DOHH2 (cell line): ENCODE measurements around the gene TMUB2.

Experiments
- H3F3A ChIP-seq: fragments of 200-600 bp; sonication (generic), shearing (Covaris generic); 2 replicates; pipeline ENCODE4 v1.6.0; 2016; ENCODE audit warnings: antibody characterized with exemption, mild to moderate bottlenecking; ENCODE audit not compliant: control insufficient read depth, insufficient read depth
- H3K27ac ChIP-seq: fragments of 200-600 bp; sonication (generic); 2 replicates; pipeline ENCODE4 v1.5.1; 2014; ENCODE audit warnings: low read depth, mild to moderate bottlenecking, low read length, moderate library complexity
- H3K27me3 ChIP-seq: fragments of 200-600 bp; sonication (generic); 2 replicates; pipeline ENCODE4 v1.6.1; 2014; ENCODE audit warnings: mild to moderate bottlenecking, low read length, mixed read lengths; ENCODE audit not compliant: control insufficient read depth
- H3K36me3 ChIP-seq: fragments of 200-600 bp; sonication (generic); 2 replicates; pipeline ENCODE4 v1.6.1; 2014; ENCODE audit warnings: mild to moderate bottlenecking, low read length, moderate library complexity, mixed read lengths; ENCODE audit not compliant: control insufficient read depth
- H3K4me1 ChIP-seq: fragments of 200-600 bp; sonication (generic); 2 replicates; pipeline ENCODE4 v1.6.1; 2014; ENCODE audit warnings: mild to moderate bottlenecking, low read length, mixed read lengths; ENCODE audit not compliant: control insufficient read depth
- H3K4me2 ChIP-seq: fragments of 200-600 bp; sonication (generic); 2 replicates; pipeline ENCODE4 v1.6.0; 2014; ENCODE audit warnings: mild to moderate bottlenecking, low read length, moderate library complexity
- H3K4me3 ChIP-seq: fragments of 200-600 bp; sonication (generic); 2 replicates; pipeline ENCODE4 v1.5.1; 2014; ENCODE audit warnings: mild to moderate bottlenecking, low read length, mixed read lengths
- H3K79me2 ChIP-seq: fragments of 200-600 bp; sonication (generic); 2 replicates; pipeline ENCODE4 v1.6.1; 2014; ENCODE audit warnings: mild to moderate bottlenecking, low read length, mixed read lengths; ENCODE audit not compliant: control insufficient read depth
- H3K9me2 ChIP-seq: fragments of 200-600 bp; sonication (generic); replicated peaks from 2 replicates; pipeline ENCODE4 v1.6.1; 2014; ENCODE audit warnings: mild to moderate bottlenecking, low read length, mixed read lengths; ENCODE audit not compliant: control insufficient read depth
- H3K9me3 ChIP-seq: fragments of 200-600 bp; sonication (generic); 2 replicates; pipeline ENCODE4 v1.6.1; 2014; ENCODE audit warnings: antibody characterized with exemption, low read length, mixed read lengths; ENCODE audit not compliant: control insufficient read depth, insufficient read depth
- H4K20me1 ChIP-seq: fragments of 200-600 bp; sonication (generic); 2 replicates; pipeline ENCODE4 v1.6.0; 2014; ENCODE audit warnings: low read depth, mild to moderate bottlenecking, antibody characterized with exemption, low read length, moderate library complexity; ENCODE audit not compliant: control insufficient read depth, insufficient read depth
- CTCF ChIP-seq: fragments of 200-600 bp; sonication (generic); IDR thresholded peaks from one replicate; pipeline ENCODE4 v1.5.1; 2014; ENCODE audit warnings: antibody characterized with exemption, mild to moderate bottlenecking, low read depth, low read length; ENCODE audit not compliant: poor library complexity, severe bottlenecking
- EZH2phosphoT487 ChIP-seq: fragments of 200-600 bp; sonication (generic); IDR thresholded peaks from 2 replicates; pipeline ENCODE4 v1.6.1; 2017; ENCODE audit warnings: borderline replicate concordance, mild to moderate bottlenecking, antibody characterized with exemption, low read length, moderate library complexity, mixed read lengths

TMUB2 gene

GRCh38 chr17:44197107-44197506 lies 10.3 kb downstream of the TMUB2 start:
- no peaks in the 10 kb centered on the region for H4K20me1 ChIP-seq
- H3K27ac ChIP-seq, result no peak overlapping the region
- no peaks in the 10 kb centered on the region for H3K27me3 ChIP-seq
- no peaks in the 10 kb centered on the region for H3K9me2 ChIP-seq
- no peak overlapping the region for H3K4me3 ChIP-seq
- peaks cover 25% of the 10 kb centered on the region for H3K79me2 ChIP-seq
- TF ChIP-seq CTCF, result no peak
- no peak for TF ChIP-seq EZH2phosphoT487
- peaks cover 31% of the 10 kb centered on the region for H3K4me1 ChIP-seq
- peaks cover 11% of the 10 kb centered on the region for H3F3A ChIP-seq
- H3K4me2 ChIP-seq, result 0 out of 2 replicates have a peak overlapping the region, but pooled peaks have one; percentile 98
- H3K9me3 ChIP-seq, result no peaks in the 10 kb centered on the region
- peaks cover 62% of the 10 kb centered on the region for H3K36me3 ChIP-seq

- Histone ChIP-seq H3K4me2 (peak overlapping the region; percentile 98), H3K4me3 (peak overlapping the region; percentile 96), H4K20me1 (no peaks in the 10 kb centered on the region), H3K9me2 (no peaks in the 10 kb centered on the region), H3K36me3 (peaks cover 52% of the 10 kb centered on the region), H3K4me1 (peaks cover 40% of the 10 kb centered on the region), H3K27me3 (no peaks in the 10 kb centered on the region), H3K79me2 (peaks cover 25% of the 10 kb centered on the region), H3K9me3 (no peaks in the 10 kb centered on the region), H3K27ac (peak overlapping the region; percentile 94), H3F3A (peaks cover 12% of the 10 kb centered on the region)
- no peak for TF ChIP-seq EZH2phosphoT487
- peak; percentile 42 for TF ChIP-seq CTCF
Observed at GRCh38 chr17:44197980-44198720, 11.4 kb downstream of the TMUB2 start.

- peak overlapping the region; percentile 98 for H3K4me2 ChIP-seq
- no peaks in the 10 kb centered on the region for H4K20me1 ChIP-seq
- TF ChIP-seq CTCF (no peak), EZH2phosphoT487 (no peak)
- H3K4me1 ChIP-seq, result peaks cover 48% of the 10 kb centered on the region
- H3K27ac ChIP-seq, result peak overlapping the region; percentile 94
- H3F3A ChIP-seq, result peaks cover 17% of the 10 kb centered on the region
- peak overlapping the region; percentile 96 for H3K4me3 ChIP-seq
- peaks cover 25% of the 10 kb centered on the region for H3K79me2 ChIP-seq
- no peaks in the 10 kb centered on the region for H3K9me3 ChIP-seq
- H3K27me3 ChIP-seq, result no peaks in the 10 kb centered on the region
- no peaks in the 10 kb centered on the region for H3K9me2 ChIP-seq
- peaks cover 44% of the 10 kb centered on the region for H3K36me3 ChIP-seq
Observed at GRCh38 chr17:44198721-44199552, 12.2 kb downstream of the TMUB2 start.
